ENCODE measurements around the gene LARP1.
A peak's percentile ranks its signal among the peaks of the same experiment; 100 is the strongest.
"Not testable (repeated sequence)": the region's sequence is repeated elsewhere in the genome, so short reads cannot be mapped to it uniquely, and the experiment has no call there.

LARP1 gene

DNA sequence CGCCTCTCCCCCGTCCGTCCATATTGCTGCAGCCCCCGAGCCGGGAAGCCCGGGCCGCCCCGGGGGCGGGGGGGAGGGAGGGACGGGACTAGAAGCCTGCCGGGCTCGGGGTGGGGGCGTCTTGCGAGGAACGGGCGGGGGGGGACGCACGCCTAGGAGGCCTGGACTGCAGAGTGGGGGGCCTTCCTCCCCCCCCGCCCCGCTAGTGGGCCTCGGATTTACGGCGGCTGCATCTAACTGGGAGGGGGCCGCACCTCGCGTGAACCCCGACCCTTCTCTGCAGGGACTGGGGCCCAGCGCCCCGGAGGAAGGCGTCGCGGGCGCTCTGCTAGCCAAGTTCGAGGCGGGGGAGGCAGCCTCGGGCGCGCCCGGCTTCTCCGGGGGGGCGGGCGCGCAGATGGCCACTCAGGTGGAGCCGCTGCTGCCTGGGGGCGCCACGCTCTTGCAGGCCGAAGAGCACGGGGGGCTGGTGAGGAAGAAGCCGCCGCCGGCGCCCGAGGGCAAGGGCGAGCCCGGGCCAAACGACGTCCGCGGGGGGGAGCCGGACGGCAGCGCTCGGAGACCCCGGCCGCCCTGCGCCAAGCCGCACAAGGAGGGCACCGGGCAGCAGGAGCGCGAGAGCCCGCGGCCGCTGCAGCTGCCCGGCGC is at the start of gene LARP1:
Gene LARP1, plus strand, starts transcription at position 17 of the 648 bp plus-strand sequence. Its CDS starts 381 bp downstream, at position 398.
- peak within 1 kb of the TSS; percentile 80 for H3K4me3 ChIP-seq (ENCODE audit: low read depth, low read length)
- DNase-seq (ENCODE audit: low read depth): no peak

- H3K4me3 ChIP-seq (ENCODE audit: low read depth, low read length): no peak overlapping the region
- no peak for DNase-seq (ENCODE audit: low read depth)
These were observed 48.8 kb upstream of the LARP1 start for GRCh38 chr5:154706416-154706815.

DNA sequence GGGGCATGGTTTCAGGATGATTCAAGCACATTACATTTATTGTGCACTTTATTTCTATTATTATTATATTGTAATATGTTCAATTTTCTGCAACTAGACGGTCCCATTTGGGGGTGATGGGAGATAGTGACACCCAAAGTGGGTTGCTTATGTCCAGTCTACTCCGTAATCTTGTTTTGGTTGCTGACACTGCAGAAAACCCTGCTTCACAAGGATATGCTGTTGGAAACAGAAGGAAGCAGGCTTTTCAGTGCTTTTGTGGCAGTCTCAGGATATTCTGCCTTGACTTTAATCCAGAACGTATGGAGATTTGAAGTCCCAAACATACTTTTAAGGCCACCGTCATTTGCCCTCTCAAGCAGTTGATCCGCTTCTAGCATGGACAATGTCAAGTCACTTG is 47.5 kb upstream of the LARP1 start:
- H3K4me3 ChIP-seq (ENCODE audit: low read depth, low read length): no peak overlapping the region
- DNase-seq (ENCODE audit: low read depth): no peak

DNA sequence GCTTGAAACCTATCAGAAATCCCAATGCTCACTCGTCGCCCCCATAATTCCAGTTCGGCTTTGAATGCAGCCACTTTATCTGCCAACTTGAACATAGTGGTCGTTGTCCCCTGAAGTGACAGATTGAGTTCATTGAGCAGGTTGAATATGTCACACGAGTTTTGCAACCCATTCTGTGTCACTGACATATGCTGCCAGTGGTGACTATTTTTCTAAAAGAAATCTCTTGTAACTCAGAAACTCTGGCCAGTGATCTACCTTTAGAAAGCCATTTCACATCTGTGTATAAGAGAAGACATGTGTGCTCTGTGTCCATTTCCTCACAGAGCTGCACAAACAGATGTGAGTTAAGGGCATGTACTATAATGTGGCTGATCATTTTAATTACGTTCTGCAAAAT is 47.0 kb upstream of the LARP1 start:
- DNase-seq (ENCODE audit: low read depth): no peak

DNA sequence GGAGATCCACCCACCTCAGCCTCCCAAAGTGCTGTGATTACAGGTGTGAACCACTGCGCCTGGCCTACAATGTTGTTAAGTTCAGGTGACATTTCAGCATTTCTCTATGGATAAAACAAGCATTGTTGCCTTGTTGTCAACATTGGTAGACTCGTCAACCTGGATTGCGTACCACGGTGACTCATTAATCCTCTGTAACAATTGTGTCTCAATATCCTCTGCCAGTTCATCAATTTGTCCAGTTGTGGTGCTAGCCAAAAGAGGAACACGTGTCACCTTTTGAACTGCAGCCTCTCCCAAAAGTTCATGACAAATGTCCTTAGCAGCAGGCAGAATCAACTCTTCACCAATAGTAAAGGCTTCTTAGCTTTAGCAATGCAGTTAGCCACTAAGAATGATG is 46.3 kb upstream of the LARP1 start:
- H3K4me3 ChIP-seq (ENCODE audit: low read depth, low read length): no peak overlapping the region
- no peak for DNase-seq (ENCODE audit: low read depth)

More for the DNA sequence above, 47.0 kb upstream of the LARP1 start:
- no peak overlapping the region for H3K4me3 ChIP-seq (ENCODE audit: low read depth, low read length)

DNA sequence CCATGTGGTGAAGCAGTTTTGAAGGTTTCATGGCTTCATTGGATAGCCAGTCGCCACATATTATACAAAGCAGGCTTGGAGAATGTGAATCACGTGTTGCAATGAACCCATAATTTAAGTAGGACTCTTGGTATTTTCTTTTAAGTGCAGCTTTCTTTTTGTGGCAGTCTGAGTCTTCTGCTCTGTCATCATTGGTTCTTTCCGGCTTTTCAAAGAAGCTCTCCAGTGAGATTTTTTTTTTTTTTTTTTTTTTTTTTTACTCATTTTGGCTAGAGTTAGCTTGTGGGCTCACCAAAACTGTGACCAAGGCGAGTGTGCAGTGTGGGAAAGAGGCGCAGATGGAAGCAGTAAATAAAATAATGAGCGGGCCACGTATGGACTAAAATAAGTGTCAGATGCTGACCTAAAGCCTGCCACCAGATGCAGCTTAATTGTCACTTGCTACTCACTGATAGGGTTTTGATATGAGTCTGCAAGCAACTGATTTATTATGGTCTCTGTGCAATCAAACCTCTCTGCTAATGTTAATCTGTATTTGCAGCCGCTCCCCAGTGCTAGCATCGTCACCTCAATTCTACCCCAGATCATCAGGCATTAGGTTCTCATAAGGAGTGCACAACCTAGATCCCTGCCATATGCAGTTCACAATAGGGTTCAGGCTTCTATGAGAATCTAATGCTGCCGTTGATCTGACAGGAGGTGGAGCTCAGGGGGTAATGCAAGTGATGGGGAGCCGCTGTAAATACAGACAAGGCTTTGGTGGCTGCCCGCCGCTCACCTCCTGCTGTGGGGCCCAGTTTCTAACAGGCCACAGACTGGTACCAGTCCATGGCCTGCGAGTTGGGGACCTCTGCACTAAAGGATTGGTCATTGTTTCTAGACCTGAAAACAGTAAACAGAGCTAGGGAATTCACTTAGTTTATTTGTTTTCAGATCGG is 45.5 kb upstream of the LARP1 start:
- no peak overlapping the region for H3K4me3 ChIP-seq (ENCODE audit: low read depth, low read length)
- DNase-seq (ENCODE audit: low read depth): no peak

DNA sequence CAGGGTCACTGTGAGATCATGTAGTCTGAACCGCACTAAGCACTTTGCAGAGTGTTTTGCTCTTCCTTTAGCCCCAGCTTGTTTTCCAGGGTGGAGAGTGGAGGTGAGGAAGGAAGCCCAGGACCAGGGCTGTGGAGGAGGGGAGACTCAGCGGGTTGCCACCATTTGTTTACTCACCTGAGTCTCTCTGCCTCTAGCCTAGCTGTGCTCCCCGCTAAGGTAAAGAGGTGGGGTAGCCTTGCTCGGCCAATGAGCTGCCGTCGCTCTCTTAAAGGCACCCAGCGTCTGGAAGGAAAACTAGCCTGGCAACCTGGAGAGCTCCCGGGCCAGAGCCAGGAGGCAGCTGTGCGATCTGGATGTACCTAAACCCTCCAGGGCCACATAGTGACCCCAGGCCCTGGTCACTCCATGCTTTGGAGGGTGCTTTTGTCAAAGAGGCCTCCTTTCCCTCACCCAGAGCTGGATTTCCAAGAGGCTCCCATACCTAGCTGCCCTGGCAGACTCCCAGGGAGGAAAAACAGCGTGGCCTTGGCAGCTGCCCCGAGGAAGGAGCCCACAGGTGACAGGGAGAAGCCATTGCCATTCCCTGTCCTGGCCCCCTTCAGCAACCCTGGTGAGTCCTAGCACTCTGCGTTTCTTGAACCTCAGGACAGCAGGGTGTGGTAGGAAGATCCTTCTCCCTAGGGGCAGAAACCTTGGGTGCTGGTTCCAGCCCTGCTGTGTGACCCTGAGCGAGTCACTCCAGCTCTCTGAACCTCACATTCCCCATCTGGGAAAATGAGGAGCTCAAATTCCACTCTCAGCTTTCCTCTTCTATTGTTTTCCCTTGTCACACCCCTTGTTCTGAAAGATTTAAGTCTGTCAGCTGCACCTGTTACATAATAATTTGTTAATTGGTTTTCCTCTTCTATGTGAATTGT is 42.4 kb upstream of the LARP1 start:
- DNase-seq (ENCODE audit: low read depth): no peak
- no peak overlapping the region for H3K4me3 ChIP-seq (ENCODE audit: low read depth, low read length)

DNA sequence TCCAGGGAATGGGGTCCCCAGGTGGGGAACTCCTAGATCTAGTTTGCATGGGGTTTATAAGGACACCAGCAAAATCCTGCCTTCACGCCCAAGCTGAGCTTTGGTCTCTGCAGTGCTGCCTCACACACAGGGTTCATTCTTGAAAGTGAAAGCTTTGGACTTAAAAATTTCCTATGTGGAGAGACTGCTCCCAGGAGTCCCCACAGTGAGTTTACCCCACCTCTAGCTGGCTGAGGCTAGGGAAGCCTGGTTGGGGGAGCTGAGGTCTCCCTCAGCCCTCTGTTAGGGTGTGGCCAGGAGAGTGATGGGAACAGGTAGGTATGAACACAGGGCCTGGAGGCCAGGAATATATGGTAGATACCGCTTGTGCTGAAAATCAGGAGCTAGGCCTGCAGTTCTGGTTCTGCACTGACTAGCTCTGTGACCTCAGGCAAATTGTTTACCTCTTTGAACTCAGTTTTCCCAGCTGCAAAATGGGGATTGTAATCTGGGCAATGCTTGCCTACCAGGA is 41.5 kb upstream of the LARP1 start:
- no peak overlapping the region for H3K4me3 ChIP-seq (ENCODE audit: low read depth, low read length)
- no peak for DNase-seq (ENCODE audit: low read depth)

- H3K4me3 ChIP-seq (ENCODE audit: low read depth, low read length): no peak overlapping the region
- DNase-seq (ENCODE audit: low read depth): no peak
These were observed 40.8 kb upstream of the LARP1 start for GRCh38 chr5:154714266-154714986.

DNA sequence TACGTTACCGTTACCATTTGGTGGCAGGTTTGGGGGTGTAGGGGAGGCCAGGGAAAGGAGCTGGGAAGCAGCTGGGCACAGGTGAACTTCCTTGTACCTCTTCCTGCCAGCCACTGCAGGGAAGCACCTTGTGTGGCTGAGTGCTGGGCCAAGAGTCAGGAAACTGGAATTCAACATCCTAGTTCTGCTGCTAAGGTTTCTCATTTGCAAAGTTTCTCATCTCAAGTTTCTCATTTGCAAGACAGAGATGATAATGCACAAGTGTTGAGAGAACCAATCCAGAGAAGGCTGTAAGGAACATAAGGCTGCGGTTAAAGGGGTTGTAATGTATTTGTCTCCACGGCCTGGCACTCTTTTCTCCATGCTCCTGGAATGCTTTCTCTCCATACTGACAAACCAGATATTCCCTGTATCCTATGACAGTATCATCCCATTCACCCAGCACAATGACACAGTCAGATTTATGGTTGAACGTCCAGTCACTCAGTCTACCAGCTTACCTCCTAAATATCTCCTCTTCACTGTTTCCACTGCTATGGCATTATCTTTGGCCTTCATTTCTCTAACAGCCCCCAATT is 33.6 kb upstream of the LARP1 start:
- H3K4me3 ChIP-seq (ENCODE audit: low read depth, low read length): no peak overlapping the region
- no peak for DNase-seq (ENCODE audit: low read depth)

DNA sequence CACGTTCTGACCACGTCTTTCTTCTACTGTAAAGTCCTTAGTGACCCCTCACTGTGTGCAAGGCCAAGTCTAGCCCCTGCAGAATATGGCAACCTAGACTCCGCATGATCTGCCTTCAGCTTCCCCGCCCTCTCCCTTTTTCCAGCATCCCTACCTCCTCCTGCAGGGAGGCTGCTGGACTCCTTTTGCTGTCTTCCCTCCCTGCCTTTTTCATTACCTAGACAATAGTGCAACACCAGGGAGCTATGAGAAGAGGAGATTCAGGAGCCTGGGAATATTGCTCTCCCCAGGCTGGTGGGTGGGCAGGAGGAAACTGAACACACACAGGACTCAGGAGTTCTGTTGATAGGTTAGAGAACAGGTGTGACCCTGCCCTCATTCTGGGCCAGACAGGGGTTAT is 33.1 kb upstream of the LARP1 start:
- no peak for DNase-seq (ENCODE audit: low read depth)
- no peak overlapping the region for H3K4me3 ChIP-seq (ENCODE audit: low read depth, low read length)

- H3K4me3 ChIP-seq (ENCODE audit: low read depth, low read length): no peak overlapping the region
- no peak for DNase-seq (ENCODE audit: low read depth)
These were observed 32.2 kb upstream of the LARP1 start for GRCh38 chr5:154722936-154723335.

DNA sequence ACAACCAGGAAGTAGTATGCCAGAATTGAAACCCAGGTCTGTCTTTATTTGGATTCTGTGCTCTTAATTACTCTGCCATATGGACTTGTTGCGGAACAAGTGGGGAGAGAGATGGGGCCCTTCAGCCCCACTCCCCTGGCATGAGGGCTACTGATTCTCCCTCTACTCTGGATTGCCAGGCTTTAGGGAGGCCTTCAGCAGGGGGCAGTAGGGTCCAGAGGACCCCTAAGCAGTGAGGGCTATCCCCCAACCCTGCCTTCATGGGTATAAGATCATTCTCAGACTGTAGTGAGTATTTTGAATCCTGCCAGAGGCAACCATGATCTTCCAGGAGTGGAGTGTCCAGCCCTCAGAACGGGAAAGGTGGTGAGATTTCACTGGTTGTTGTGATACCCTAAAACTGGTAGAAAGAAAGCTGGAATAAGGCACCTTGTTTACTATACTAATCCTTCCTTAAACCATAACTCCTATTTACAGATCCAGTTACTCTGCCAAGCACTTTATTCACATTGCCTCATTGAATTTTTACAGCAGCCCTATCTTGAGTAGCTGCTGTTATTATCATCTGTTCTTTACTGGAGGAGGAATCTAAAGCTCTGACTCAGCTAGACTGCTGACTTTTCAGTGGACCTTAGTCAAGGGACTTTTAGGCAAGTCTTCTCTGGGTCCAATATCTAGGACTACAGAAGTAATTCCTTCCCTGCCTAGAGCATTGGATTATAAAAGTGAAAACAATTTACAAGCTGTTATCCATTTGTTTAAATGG is 31.3 kb upstream of the LARP1 start:
- H3K4me3 ChIP-seq (ENCODE audit: low read depth, low read length): no peak overlapping the region
- peak; percentile 19 for DNase-seq (ENCODE audit: low read depth)

- no peak overlapping the region for H3K4me3 ChIP-seq (ENCODE audit: low read depth, low read length)
- DNase-seq (ENCODE audit: low read depth): no peak
These were observed 27.8 kb upstream of the LARP1 start for GRCh38 chr5:154727361-154727760.

DNA sequence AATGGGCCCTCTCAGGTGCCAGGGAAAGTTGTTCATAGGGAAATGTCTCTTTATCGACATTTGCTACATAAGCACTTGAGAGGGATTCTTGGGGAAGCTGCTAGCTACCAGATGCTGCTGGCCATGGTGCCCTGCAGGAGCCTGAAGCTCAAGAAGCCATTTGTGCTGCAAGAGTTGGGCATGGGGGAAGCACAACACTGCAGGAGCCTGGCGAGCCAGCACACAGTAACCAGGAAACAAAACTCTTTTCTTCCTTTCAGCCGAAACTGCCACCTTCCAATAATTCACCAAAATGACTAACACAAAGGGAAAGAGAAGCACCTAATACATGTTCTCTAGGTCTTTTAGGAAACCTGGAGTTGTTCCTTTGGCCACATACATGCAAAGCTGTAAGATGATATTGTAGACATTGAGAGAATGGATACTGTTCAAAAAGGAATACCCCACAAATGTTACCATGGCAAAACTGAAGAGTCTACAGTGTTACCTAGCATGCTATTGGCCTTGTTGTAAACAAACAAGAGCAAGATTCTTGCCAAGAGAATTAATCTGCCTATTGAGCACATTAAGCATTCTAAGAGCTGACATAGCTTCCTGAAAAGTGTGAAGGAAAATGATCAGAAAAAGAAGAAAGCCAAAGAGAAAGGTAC is 26.1 kb upstream of the LARP1 start:
- no peak overlapping the region for H3K4me3 ChIP-seq (ENCODE audit: low read depth, low read length)
- DNase-seq (ENCODE audit: low read depth): no peak

DNA sequence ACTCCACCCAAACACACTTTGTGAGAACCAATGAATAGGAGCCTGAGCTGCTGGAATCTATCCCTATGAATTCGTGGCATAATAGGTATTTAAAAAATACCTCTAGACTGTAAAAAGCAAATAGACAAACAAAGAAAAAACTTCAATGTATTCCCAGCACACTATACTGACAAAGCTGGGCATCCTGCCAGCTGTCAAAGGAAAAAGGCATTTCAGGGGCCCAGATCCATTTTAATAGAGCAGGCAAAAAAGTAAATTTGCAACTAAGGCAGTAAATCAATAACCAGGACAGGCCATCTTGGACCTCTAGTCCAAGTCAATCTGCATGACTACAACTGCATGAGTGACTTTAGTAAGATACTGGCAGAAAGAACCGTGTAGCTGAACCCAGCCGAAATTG is 25.6 kb upstream of the LARP1 start:
- DNase-seq (ENCODE audit: low read depth): no peak
- H3K4me3 ChIP-seq (ENCODE audit: low read depth, low read length): no peak overlapping the region

DNA sequence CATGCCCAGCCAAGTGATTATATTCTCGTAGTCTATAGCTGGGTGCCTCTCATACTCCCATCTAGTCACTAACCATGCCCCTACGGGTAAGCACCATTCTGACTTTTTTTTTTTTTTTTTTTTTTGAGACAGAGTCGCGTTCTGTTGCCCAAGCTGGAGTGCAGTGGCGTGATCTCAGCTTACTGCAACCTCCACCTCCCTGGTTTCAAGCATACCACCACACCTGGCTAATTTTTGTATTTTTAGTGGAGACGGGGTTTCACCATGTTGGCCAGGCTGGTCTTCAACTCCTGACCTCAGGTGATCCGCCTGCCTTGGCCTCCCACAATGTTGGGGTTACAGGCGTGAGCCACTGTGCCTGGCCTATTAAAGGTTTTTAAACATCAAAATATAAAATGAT is 24.4 kb upstream of the LARP1 start:
- H3K4me3 ChIP-seq (ENCODE audit: low read depth, low read length); DNase-seq (ENCODE audit: low read depth): not testable (repeated sequence)

All from skeletal muscle cell (primary cell).